HepG2 (cell line): ENCODE results near the gene NPIPA3. TPM values are rescaled to one million over a fixed set of nuclear protein-coding genes. Genes with fewer than 3 reads are reported as not detected.

Source experiments
- CREM ChIP-seq, 2 experiments: sonication (generic) in 1 of 2; formaldehyde crosslinking in 1 of 2; IDR thresholded peaks; 2 replicates each; pipeline versions ENCODE4 v1.4.0 to v1.6.1; 2016 to 2020; ENCODE audit warnings: antibody characterized with exemption in 1 of 2, mild to moderate bottlenecking in 1 of 2, missing genetic modification reagents in 1 of 2
- FOXM1 ChIP-seq: sonication (generic); formaldehyde crosslinking; IDR thresholded peaks from 2 replicates; pipeline ENCODE4 v1.5.0; 2020; ENCODE audit warnings: missing genetic modification reagents
- FOXO1 ChIP-seq: sonication (generic); formaldehyde crosslinking; IDR thresholded peaks from 2 replicates; pipeline ENCODE4 v1.4.0; 2020; ENCODE audit warnings: missing genetic modification reagents
- GRHL1 ChIP-seq: sonication (generic); formaldehyde crosslinking; conservative IDR thresholded peaks from 2 replicates; pipeline ENCODE4 v1.8.0; 2022; ENCODE audit warnings: missing genetic modification reagents
- KDM4B ChIP-seq: sonication (generic); formaldehyde crosslinking; IDR thresholded peaks from 2 replicates; pipeline ENCODE4 v1.4.0; 2020; ENCODE audit warnings: missing genetic modification reagents
- SIX1 ChIP-seq: sonication (generic); formaldehyde crosslinking; IDR thresholded peaks from 2 replicates; pipeline ENCODE4 v1.4.0; 2020; ENCODE audit warnings: missing genetic modification reagents, borderline replicate concordance
- SNAPC5 ChIP-seq: sonication (generic); formaldehyde crosslinking; IDR thresholded peaks from 2 replicates; pipeline ENCODE4 v1.8.1; 2023; ENCODE audit warnings: mild to moderate bottlenecking, missing genetic modification reagents, borderline replicate concordance
- SP140L ChIP-seq: sonication (generic); formaldehyde crosslinking; IDR thresholded peaks from 2 replicates; pipeline ENCODE4 v1.4.0; 2020; ENCODE audit warnings: missing genetic modification reagents, borderline replicate concordance
- TRIM22 ChIP-seq: fragments of 450-650 bp; IDR thresholded peaks from 2 replicates; pipeline ENCODE4 v1.6.1; 2017
- USF2 ChIP-seq, 2 experiments: sonication (generic) in 1 of 2; formaldehyde crosslinking in 1 of 2; IDR thresholded peaks; 2 replicates each; pipeline versions ENCODE4 v1.5.1 to v1.6.1; 2011 to 2020; ENCODE audit warnings: borderline replicate concordance in 1 of 2, low read depth in 1 of 2, low read length in 1 of 2, mild to moderate bottlenecking in 1 of 2, missing genetic modification reagents in 1 of 2, moderate library complexity in 1 of 2
- ZNF142 ChIP-seq: sonication (generic); formaldehyde crosslinking; IDR thresholded peaks from 2 replicates; pipeline ENCODE4 v1.4.0; 2020; ENCODE audit warnings: missing genetic modification reagents
- ZNF761 ChIP-seq: sonication (generic); formaldehyde crosslinking; conservative IDR thresholded peaks from 2 replicates; pipeline ENCODE4 v1.4.0; 2020; ENCODE audit warnings: mild to moderate bottlenecking, missing genetic modification reagents
- polyA plus RNA-seq, 8 experiments: library from polyadenylated mRNA; depleted of rRNA in 3 of 8; stranded (reverse) in 7 of 8; unstranded in 1 of 8; fragments of >200 nt; fragmentation: Illumina TruSeq in 4 of 8; extraction: Trizol in 4 of 8; gene quantifications; 2 replicates each; pipeline versions ENCODE4 v1.2.1 to v1.2.3, GENCODE V29; 2011 to 2016; ENCODE audit warnings: low read depth in 4 of 8, missing spikeins in 1 of 8, mixed read lengths in 1 of 8; ENCODE audit not compliant: insufficient read depth in 1 of 8
- total RNA-seq, 5 experiments: library from RNA; depleted of rRNA; stranded (reverse); fragments of >200 nt; fragmentation: Illumina TruSeq; extraction: Trizol; gene quantifications; 2 replicates each; pipeline ENCODE4 v1.2.3, GENCODE V29; 2016; ENCODE audit warnings: low read depth in 1 of 5
- TF ChIP-seq, protein P1 (sequence below): sonication (generic); formaldehyde crosslinking; IDR thresholded peaks from 2 replicates; pipeline ENCODE4 v1.4.0; 2020; ENCODE audit warnings: missing genetic modification reagents

Gene NPIPA3
- total and polyA plus RNA-seq, 2 of the 13 experiments (the other 11 are each of a cell fraction or from before 2014, with no cell fraction given): 0.71 to 1.3 TPM

DNA sequence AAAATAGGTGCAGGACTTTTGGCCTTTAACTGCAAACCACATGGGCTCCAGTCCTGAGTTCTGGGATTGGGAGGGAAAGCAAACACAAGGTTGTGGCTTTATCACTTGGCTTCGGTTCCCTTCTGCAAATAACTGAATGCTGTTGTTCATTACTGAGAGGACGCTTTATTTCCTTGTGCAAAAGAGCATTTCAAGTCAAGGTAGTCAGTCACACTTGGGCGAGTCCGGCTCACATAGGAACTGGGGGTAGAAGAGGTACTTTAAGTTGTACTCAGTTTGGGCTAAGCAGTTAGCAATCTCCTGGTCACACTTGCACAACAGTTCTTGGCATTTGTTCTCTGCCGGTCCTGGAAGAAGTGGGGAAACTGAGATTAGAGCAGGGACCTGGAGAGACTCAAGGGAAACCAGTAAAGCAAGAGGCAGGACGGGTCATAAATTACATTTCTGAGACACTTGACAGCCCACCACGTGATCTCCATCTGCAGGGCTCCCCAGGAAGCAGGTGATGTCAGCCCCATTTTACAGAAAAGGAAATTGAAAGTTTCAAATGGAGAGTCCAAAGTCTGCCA lies 30.7 kb upstream of the NPIPA3 start (continued):
- TF ChIP-seq TRIM22: no peak
- TF ChIP-seq GRHL1 (CRISPR knock-in tag): no peak
- TF ChIP-seq USF2 (IDR thresholded peaks at IDR 0.05; ENCODE audit: low read depth, low read length): peak; percentile 41
- no peak; the same call in 1 of the 2 replicates for TF ChIP-seq USF2 (CRISPR knock-in tag; IDR thresholded peaks at IDR 0.05; ENCODE audit: borderline replicate concordance)
- TF ChIP-seq, protein P1, sequence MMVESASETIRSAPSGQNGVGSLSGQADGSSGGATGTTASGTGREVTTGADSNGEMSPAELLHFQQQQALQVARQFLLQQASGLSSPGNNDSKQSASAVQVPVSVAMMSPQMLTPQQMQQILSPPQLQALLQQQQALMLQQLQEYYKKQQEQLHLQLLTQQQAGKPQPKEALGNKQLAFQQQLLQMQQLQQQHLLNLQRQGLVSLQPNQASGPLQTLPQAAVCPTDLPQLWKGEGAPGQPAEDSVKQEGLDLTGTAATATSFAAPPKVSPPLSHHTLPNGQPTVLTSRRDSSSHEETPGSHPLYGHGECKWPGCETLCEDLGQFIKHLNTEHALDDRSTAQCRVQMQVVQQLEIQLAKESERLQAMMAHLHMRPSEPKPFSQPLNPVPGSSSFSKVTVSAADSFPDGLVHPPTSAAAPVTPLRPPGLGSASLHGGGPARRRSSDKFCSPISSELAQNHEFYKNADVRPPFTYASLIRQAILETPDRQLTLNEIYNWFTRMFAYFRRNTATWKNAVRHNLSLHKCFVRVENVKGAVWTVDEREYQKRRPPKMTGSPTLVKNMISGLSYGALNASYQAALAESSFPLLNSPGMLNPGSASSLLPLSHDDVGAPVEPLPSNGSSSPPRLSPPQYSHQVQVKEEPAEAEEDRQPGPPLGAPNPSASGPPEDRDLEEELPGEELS (CRISPR knock-in tag): 0 out of 2 replicates have a peak, but pooled peaks have one; percentile 15
- TF ChIP-seq KDM4B (CRISPR knock-in tag): no peak
- 0 out of 2 replicates have a peak, but pooled peaks have one; percentile 56 for TF ChIP-seq ZNF142 (CRISPR knock-in tag)
- TF ChIP-seq FOXO1 (CRISPR knock-in tag): no peak
- TF ChIP-seq FOXM1 (CRISPR knock-in tag): no peak
- no peak; the same call in 1 of the 2 replicates for TF ChIP-seq CREM (IDR thresholded peaks at IDR 0.05)
- no peak for TF ChIP-seq CREM (CRISPR knock-in tag; IDR thresholded peaks at IDR 0.05)
- no peak for TF ChIP-seq ZNF761
- TF ChIP-seq SP140L: no peak
- TF ChIP-seq SNAPC5 (CRISPR knock-in tag): no peak
- TF ChIP-seq SIX1 (CRISPR knock-in tag): no peak
